Panc1 (cell line): ENCODE results near the gene AFG3L2. TPM values are rescaled to one million over a fixed set of nuclear protein-coding genes. Genes with fewer than 3 reads are reported as not detected.

Source experiments
- ATAC-seq: fragments of 200-7000 bp; cut with Tn5 transposase; 2 replicates; pipeline ENCODE4 v1.9.1; 2020; ENCODE audit warnings: mild to moderate bottlenecking, moderate library complexity
- BruUV-seq: library from RNA; stranded (reverse); fragments of 400-500 nt; replicated peaks from 2 replicates; lab custom pipeline; 2021; lab: Mats Ljungman, UMichigan
- CTCF ChIA-PET: fragments of 300-600 bp; sonication (Branson Sonifier 250); formaldehyde crosslinking; loops from one replicate; lab custom pipeline; 2022; ENCODE audit warnings: antibody characterized with exemption; lab: Charles Lee
- POLR2A ChIA-PET: fragments of 300-600 bp; sonication (Branson Sonifier 250); formaldehyde crosslinking; loops from one replicate; lab custom pipeline; 2022; ENCODE audit warnings: antibody characterized with exemption; lab: Charles Lee
- DNase-seq: peaks from one replicate; pipeline ENCODE4 v3.0.0-alpha.2; 2010; ENCODE audit warnings: low read depth, low spot score
- H3K27ac ChIP-seq: 2 replicates; pipeline ENCODE4 v1.5.1; 2011; ENCODE audit warnings: mild to moderate bottlenecking, low read length, inconsistent platforms
- H3K27me3 ChIP-seq: fragments of 200-500 bp; sonication (Bioruptor generic); 2 replicates; pipeline ENCODE4 v1.6.0; 2014; ENCODE audit warnings: low read length, inconsistent platforms; ENCODE audit not compliant: control insufficient read depth, insufficient read depth
- H3K36me3 ChIP-seq: fragments of 200-500 bp; sonication (Bioruptor generic); 2 replicates; pipeline ENCODE4 v1.5.1; 2014; ENCODE audit warnings: inconsistent platforms, mild to moderate bottlenecking, low read length, moderate library complexity; ENCODE audit not compliant: control insufficient read depth, insufficient read depth
- H3K4me1 ChIP-seq: 2 replicates; pipeline ENCODE4 v1.5.1; 2011; ENCODE audit warnings: inconsistent platforms, mild to moderate bottlenecking, low read length, moderate library complexity; ENCODE audit not compliant: control insufficient read depth, insufficient read depth
- H3K4me3 ChIP-seq, 2 experiments: 2 replicates each; pipeline ENCODE4 v1.5.1; 2011 to 2012; ENCODE audit warnings: low read depth in 2 of 2, low read length in 2 of 2, mild to moderate bottlenecking in 2 of 2, inconsistent platforms in 1 of 2, moderate library complexity in 1 of 2
- H3K9me3 ChIP-seq: fragments of 200-500 bp; sonication (Bioruptor generic); 2 replicates; pipeline ENCODE4 v1.5.1; 2014; ENCODE audit warnings: low read depth, mild to moderate bottlenecking, inconsistent platforms, low read length, moderate library complexity; ENCODE audit not compliant: control insufficient read depth, insufficient read depth
- CTCF ChIP-seq: fragments of 450-650 bp; IDR thresholded peaks from 2 replicates; pipeline ENCODE4 v1.5.1; 2017; ENCODE audit warnings: mild to moderate bottlenecking
- POLR2AphosphoS5 ChIP-seq: IDR thresholded peaks from 2 replicates; pipeline ENCODE4 v1.6.1; 2012; ENCODE audit warnings: mild to moderate bottlenecking, low read depth, low read length, moderate library complexity
- REST ChIP-seq, 2 experiments: IDR thresholded peaks; 2 replicates each; pipeline ENCODE4 v1.6.1; 2011 to 2012; ENCODE audit warnings: low read depth in 2 of 2, control low read depth in 1 of 2, low read length in 1 of 2, mild to moderate bottlenecking in 1 of 2, moderate library complexity in 1 of 2; ENCODE audit not compliant: insufficient read depth in 1 of 2
- SIN3A ChIP-seq: IDR thresholded peaks from 2 replicates; pipeline ENCODE4 v1.6.1; 2012; ENCODE audit warnings: low read depth, mild to moderate bottlenecking, low read length, moderate library complexity, borderline replicate concordance; ENCODE audit not compliant: insufficient read depth
- TCF7L2 ChIP-seq: IDR thresholded peaks from 2 replicates; pipeline ENCODE4 v1.6.1; 2011; ENCODE audit warnings: mild to moderate bottlenecking, low read depth, low read length, inconsistent platforms
- in situ Hi-C: cut with HindIII; loops from 2 replicates; pipeline ENCODE4 v1.10.0; 2016; ENCODE audit warnings: low sequenced_read_pairs, low pct_unique_long_range_greater_than_20kb
- intact Hi-C: fragments of 100-400 bp; cut with micrococcal nuclease; formaldehyde crosslinking; loops from one replicate; pipeline ENCODE4 v1.10.0; 2022; ENCODE audit not compliant: unreplicated experiment
- total RNA-seq: library from RNA; stranded (reverse); gene quantifications from one replicate; pipeline ENCODE4 v1.2.1, GENCODE V29; 2021; ENCODE audit not compliant: unreplicated experiment

Gene AFG3L2
- total RNA-seq, 1 experiment from 2014 or later = 58.0 TPM

DNA sequence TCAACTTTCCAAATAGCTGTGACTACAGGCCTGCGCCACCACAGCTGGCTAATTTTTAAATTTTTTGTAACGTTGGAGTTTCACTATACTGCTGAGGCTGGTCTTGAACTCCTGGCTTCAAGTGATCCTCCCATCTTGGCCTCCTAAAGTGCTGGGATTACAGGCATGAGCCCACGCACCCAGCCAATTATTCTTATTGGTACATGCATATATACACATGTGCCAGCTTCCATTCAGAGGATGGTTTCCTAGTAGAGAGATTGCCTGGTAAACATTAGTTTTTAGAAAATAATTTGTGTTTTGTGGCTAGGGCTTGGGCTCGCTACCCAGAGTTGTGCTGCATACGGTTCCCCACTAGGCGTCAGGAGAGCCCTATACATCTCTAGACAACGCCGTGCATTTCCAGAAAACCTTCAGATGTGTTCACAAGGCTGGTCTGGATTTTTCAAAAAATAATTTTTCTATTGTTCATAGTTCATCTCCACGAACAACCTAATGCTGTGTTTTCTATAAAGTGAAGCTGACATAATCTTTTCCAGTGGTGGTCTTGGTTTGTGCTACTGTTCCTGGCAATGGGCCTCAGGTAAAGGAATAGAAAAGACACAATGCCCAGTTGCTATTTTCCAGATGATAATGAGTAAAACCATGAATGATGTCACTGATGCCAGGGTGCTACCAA lies 14.6 kb upstream of the AFG3L2 start:
- no peak for TF ChIP-seq TCF7L2
- TF ChIP-seq CTCF = peak; percentile 94
- peak; percentile 55 for DNase-seq
- no TSS peak for BruUV-seq
- ChIA-PET CTCF (interaction anchor here (0.6 kb wide), 1 partner anchor 205 kb away, joined by 3 read pairs; no protein-coding TSS in a partner anchor), POLR2A (no interaction called here)
- Histone ChIP-seq H3K27me3 (no peaks in the 10 kb centered on the region), H3K4me3 (no peak overlapping the region), H3K9me3 (no peaks in the 10 kb centered on the region), H3K36me3 (no peaks in the 10 kb centered on the region), H3K4me1 (no peaks in the 10 kb centered on the region; the same call in 1 of the 2 replicates), H3K27ac (no peak overlapping the region)
- in situ Hi-C loops = no loop called here
- ATAC-seq = peak; percentile 84
- intact Hi-C loops = loop anchor here (1.0 kb wide), 1 partner anchor 268 kb away; no protein-coding TSS in a partner anchor

DNA sequence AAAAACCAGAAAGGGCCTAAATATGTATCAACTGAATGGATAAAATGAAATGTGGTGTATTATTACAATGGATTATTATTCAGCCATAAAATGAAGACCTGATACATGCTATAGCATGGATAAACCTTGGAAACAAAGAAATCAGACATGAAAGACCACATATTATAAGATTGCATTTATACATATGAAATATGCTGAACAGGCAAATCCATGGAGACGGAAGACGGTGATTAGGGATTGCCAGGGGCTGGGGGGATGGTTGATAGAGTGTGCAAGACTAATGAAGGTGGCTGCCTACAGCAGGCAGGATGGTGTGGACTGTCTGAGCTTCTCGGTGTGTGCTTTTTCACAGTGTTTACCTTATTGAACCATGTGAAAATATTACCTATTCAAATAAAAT lies 11.4 kb upstream of the AFG3L2 start:
- DNase-seq (no peak), ATAC-seq (no peak)
- TF ChIP-seq REST (IDR thresholded peaks at IDR 0.05; ENCODE audit: insufficient read depth in 1 of 2, low read depth in 2 of 2, low read length in 1 of 2) (no peak), CTCF (no peak), POLR2AphosphoS5 (no peak), SIN3A (no peak), TCF7L2 (no peak)
- no TSS peak for BruUV-seq
- H3K36me3 ChIP-seq = no peaks in the 10 kb centered on the region
- intact Hi-C loops (no loop called here), in situ Hi-C loops (no loop called here)
- no peaks in the 10 kb centered on the region for H3K4me1 ChIP-seq
- no peak overlapping the region for H3K27ac ChIP-seq
- no peak overlapping the region for H3K4me3 ChIP-seq
- CTCF ChIA-PET = no interaction called here
- H3K9me3 ChIP-seq = no peaks in the 10 kb centered on the region
- H3K27me3 ChIP-seq = no peaks in the 10 kb centered on the region
- POLR2A ChIA-PET = no interaction called here
